ENCODE measurements around the gene LCN10.
"Not testable (repeated sequence)": the region's sequence is repeated elsewhere in the genome, so short reads cannot be mapped to it uniquely, and the experiment has no call there.

Gene LCN10

DNA sequence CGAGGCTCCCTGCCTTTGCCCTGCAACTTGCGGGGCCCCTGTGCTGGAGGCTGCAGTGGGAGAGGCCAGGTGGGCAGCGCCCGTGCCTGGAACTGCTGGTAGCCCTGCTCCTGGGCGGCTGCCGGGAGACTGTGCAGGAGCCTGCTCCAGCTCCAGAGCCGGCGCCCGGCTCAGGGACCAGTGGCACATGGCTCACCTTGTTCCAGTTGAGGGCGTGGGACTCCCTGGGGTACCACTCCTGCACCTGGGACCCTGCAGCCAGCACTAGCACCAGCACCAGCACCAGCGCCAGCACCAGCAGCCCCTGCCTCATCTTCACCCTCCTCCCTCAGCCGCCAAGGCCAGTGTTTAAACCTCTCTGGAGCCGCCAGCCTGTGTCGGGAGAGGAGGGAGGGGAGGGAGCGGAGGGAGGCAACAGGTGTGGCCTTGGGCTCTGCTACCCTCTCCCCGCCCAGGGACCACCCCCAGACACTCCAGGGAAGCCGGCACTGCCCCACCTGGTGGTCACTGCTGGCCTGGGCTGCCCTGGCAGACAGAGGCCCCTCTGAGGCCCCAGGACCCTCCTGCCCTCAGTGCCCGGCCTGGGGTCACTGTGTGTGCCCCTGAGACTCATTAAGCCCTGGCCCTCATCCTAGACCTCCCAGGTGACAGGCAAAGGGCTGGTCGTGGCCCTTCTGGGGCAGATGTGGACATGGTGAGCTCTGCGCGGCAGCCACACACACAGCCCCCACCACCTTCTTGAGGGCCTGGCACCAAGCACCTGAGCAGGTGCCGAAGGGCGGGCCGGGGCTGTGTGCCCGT, at the start of gene LCN10:
TSS of gene LCN10 (minus strand) at position 350 of the 801 bp plus-strand sequence. CDS start at position 313, 37 bp downstream.
- DNase-seq: no peak

DNA sequence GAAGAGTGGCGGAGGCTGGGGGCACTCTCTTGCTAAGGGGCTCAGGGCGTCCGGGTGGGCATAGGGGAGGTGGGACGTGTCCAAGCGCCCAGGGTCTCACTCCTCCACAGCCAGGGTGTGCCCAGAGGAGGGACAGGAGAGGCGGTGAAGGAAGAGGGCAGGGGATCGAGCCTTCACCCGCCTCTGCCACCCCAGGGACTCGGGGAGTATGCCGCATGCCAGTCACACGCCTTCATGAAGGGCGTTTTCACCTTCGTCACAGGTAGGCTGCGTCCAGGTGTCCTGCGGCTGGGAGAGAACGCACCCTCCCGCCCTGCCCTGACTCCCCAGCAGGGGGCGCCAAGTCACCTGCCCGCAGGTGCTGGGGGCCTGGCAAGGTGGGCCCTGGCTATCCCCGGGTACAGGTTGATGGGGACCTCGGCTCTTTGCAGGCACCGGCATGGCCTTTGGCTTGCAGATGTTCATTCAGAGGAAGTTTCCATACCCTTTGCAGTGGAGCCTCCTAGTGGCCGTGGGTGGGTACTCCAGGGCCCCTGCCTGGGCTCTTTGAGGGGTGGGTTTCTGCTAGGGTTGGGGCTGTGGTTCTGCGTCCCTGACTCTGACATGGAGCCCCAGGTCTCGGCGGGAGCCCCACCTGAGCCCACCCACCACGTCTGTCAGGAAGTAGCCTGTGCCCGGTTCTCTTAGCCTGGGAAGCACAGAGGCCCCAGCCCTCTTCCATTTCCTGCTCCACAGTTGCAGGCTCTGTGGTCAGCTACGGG, 49.0 kb upstream of the LCN10 start:
- peak; percentile 80 for DNase-seq

DNA sequence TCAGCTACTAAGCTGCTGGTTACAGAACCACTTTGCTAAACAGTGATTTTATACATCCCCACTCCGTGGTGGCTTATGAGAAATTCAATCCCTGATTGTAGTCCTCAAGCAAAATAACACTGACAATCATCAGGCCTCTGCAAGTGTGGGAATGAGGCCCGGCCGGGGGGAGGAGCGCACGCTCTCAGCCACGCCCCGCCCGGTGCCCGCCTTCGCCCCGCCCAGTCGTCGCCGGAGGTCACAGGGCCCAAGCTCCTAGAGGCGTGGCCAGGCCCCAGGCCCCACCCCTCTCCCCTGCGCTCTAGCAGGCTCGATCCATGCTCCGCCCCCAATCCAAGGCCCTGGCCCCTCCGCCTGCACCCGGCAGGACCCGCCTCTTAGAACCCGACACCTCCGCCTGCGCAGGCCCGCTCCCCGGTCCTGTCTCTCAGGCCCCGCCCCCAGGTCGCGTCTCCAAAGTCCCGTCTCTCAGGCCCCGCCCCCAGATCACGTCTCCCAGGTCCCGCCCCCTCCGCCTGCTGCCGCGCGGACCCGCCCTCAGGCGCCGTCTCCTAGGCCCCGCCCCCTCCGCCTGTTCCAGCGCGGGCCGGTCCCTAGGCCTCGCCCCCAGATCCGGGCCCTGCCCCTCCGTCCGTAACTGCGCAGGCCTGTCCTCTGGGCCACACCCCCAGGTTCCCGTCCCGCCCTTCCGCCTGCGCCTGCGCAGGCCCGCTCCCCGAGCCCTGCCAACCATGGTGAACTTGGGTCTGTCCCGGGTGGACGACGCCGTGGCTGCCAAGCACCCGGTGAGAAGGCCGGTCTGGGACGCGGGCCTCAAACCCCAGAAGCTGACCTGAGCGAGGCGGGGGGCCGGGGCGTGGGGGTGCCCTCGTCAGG, 48.1 kb upstream of the LCN10 start, which contains the start of gene TMEM141:
TSS of gene TMEM141 (plus strand) at position 705 of the 876 bp plus-strand sequence. CDS start at position 732, 27 bp downstream.
- DNase-seq: peak; percentile 100

DNA sequence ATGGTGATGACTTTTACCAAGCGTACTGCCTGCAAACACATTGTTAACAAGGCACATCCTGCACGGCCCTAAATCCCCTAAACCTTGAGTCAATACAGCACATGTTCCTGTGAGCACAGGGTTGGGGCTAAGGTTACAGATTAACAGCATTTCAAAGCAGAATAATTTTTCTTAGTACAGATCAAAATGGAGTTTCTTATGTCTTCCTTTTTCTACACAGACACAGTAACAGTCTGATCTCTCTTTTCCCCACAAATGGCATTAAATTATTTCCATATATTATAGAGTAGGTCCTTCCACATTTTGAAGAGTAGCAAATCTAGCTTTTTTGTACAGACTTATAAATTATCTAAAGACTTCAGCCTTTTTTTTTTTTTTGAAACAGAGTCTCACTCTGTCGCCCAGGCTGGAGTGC, 46.8 kb upstream of the LCN10 start:
- no peak for DNase-seq

DNA sequence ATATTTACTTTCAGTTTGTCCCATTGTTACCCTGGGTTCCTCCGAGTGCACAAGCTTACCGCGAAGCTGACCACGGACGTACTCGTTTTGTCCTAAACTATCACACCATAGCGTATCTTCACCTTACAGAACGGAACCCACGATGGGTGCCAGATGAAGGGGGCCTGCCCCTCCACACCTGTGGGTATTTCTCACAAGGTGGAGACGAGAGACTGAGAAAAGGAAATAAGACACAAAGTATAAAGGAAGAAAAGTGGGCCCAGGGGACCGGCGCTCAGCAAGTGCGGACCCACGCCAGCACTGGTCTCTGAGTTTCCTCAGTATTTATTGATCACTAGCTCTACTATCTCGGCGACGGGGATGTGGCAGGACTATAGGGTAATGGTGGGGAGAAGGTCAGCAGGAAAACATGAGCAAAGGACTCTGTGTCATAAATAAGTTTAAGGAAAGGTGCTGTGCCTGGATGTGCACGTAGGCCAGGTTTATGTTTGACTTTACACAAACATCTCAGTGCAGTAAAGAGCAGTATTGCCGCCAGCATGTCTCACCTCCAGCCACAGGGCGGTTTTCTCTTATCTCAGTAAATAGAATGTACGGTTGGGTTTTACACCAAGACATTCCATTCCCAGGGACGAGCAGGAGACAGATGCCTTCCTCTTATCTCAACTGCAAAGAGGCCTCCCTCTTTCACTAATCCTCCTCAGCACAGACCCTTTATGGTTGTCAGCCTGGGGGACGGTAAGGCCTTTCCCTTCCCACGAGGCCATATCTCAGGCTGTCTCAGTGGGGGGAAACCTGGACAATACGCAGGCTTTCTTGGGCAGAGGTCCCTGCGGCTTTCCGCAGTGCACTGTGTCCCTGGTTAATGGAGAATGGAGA, 46.1 kb upstream of the LCN10 start:
- not testable (repeated sequence) for DNase-seq

DNA sequence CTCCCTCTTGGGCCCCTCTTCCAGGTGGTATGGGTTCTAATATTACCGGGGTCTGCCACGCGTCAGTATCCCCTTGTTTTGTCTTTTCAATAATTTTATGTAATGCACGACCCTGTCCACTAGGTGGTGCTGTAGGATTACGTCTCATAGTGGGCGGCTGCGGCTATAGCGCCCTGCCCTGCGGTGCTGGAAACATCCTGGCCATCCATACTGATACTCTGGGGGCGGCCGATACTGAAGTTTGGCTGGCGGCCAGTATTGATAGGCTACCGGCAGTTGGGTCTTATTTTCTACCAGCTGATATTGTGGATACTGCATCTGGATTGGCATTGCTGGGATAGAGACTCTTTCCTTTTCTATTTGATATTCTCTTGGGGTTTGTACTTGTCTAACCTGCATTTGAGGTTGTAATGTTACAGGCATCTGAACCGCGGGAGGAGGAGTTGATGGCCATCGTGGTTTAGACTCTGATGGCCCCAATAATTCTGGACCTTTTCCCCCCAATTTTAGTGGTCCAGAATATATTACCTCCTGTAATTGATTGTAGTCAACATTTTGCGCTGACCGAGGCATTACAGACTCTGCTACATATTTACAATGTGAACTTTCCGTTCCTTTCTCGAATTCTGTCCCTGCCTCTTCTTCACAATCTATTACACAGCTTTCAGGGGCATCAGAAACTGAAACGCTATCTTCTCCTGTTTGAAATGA, 45.1 kb upstream of the LCN10 start:
- peak; percentile 83 for DNase-seq

DNA sequence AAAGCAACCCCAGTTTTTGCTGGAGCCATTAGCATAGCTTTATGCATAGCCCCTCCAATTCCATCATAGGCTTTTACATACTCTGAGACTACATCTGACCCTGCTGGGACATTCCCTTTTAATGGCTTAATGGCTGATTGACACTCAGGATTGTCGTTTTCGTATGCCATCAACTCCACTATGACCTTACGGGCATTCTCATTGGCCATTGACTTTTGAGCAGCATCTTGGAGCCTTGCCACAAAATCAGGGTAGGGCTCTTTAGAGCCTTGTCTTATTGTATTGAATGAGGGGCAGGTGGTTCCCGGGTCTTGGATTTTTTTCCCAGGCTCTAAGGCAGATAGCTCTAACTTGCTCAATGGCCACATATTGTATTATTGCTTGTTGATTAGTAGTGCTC, 44.2 kb upstream of the LCN10 start:
- DNase-seq: not testable (repeated sequence)

DNA sequence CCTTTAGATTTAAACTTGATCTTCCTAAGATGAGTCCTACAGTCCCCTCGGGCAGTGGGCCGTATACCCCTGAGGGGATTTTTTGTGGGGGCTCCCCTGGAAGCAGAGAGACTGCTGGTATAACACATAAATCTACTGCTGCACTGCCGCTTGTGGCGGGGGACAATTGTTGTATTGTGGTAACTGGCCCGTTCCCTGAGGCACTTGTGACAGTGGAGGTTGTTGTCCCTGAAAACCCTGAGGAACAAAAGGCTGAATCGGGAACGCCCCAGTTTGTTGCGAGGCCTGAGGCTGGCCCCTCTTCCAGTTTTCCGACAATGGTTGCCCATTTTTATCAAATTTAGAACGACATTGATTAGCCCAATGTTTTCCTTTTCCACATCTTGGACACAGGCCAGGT, 43.7 kb upstream of the LCN10 start:
- DNase-seq: no peak

DNA sequence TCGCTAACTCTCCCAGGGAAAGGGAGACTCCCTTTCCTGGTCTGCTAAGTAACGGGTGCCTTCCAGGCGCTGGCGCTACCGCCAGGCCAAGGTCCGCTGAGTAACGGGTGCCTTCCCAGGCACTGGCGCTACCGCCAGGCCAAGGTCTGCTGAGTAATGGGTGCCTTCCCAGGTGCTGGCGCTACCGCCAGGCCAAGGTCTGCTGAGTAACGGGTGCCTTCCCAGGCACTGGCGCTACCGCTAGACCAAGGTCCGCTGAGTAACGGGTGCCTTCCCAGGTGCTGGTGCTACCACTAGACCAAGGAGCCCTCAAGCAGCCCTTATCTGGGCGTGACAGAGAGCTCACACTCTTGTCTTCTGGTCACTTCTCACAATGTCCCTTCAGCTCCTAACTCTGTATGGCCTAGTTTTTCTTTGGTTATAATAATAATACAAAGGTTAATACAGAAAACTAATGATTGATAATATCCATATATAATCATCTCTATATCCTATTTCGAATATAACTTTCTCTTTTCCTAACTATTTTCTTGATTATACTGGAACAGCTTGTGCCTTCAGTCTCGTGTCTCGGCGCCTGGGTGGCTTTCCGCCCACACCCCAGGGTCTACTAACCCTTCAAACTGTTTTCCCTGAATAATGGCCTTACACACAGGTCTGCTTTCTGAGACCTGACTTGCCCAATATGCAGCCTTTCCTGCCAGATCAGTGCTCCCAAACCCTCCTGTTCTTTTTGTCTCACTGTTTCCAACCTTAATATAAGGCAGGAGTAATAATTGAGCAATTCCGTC, 43.0 kb upstream of the LCN10 start:
- DNase-seq: not testable (repeated sequence)

DNA sequence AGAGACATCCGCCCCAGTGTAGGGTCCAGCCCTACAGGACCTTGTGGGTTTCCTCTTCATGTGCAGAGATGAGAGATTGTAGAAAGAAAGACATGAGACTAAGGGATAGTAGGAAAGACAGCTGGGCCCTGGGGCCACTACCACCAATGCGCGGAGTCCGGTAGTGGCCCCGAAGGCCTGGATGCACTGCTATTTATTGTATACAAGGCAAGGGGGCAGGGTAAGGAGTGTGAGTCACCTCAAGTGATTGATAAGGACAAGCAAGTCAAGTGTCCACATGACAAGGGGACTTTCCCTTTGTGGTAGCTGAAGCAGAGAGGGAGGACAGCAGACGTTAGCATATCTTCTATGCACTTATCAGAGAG, 42.2 kb upstream of the LCN10 start:
- no peak for DNase-seq

DNA sequence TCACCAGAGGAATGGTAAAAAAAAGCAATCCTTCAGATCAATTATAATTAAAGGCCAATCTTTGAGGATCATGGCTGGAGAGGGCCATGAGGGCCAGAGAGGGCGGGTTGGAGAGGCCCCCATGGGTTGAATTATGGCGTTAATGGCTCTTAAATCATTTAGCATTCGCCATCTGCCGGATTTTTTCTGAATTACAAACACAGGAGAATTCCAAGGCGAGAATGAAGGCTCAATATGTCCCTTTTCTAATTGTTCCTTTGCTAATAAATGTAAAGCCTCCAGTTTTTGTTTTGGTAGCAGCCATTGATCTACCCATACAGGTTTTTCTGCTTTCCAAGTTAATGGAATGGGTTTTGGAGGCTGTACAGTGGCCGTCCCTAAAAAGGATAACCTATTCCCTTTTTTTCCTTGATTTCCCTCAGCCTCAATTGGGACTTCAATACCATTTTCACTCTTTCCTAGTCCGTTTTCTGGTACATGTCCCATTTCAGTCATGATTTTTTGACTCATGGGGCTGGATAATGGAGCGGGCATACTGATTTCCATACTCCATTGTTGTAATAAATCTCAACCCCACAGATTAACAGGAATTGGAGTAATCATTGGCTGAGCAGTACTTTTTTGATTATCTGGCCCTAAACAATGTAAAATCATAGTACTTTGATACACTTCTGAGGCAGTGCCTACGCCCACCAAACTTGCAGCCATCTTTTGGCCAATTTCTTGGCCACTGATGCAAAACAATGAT, 41.7 kb upstream of the LCN10 start:
- peak; percentile 44 for DNase-seq

DNA sequence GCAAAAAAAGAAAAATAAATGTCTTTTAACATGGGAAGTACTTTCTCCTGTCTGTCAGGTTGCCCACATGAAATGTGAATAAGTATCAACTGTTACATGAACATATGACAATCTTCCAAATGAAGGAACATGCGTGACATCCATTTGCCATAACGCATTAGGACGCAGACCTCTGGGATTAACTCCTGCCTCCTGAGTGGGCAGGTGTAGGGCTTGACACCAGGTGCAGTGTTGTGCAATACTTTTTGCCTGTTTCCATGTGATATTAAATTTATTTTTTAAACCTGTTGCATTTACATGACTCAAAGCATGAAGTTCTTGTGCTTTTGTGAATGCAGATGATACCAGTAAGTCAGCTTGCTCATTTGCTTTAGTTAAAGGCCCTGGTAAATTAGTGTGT, 39.7 kb upstream of the LCN10 start:
- no peak for DNase-seq

DNA sequence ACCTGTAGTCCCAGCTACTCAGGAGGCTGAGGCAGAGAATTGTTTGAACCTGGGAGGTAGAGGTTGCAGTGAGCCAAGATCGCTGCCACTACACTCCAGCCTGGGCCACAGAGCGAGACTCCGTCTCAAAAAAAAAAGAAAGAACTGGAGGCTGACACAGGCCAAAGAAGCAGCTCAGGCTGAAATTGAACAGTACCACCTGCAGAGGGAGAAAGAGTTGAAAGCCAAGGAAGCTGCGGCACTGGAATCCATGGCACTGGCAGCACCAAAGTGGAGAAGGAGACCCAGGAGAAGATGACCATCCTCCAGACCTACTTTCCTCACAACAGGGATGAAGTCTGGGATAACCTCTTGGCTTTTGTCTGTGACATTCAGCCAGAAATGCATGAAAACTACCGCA, 37.1 kb upstream of the LCN10 start:
- DNase-seq: no peak

DNA sequence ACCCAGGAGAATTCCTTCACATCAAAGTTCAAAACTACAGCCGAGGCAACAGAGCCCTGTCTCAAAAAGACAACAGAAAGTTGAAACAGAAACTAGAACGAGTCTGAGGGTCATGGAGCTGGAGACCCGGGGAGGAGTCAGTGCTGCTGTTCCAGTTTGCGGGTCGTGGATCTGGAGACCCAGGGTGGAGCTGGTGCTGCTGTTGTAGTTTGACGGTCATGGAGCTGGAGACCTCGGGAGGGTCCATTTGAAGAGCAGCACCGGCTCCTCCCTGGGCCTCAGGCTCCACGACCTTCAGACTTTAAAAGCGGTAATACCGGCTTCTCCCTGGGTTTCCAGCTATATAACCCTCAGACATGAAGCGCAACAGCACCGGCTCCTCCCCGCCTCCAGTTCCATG, 34.6 kb upstream of the LCN10 start:
- no peak for DNase-seq

DNA sequence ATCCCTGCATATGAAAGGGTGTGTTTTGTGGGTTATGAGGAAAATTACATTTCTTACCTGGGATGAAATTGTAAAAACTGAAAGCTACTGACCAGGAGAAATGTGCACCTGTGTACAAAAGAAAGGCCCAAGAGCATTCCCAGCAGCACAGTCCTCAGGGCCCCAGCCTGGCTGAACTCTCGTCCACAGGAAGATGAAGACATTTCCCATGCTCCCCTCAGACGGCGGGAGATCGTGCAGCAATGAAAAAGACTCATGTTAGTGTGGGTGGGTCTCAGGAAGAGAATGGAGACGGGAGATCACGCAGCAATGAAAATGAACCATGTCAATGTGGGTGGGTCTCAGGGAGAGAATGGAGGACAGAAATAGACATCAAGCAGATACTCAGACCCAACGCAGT, 34.2 kb upstream of the LCN10 start:
- DNase-seq: no peak

DNA sequence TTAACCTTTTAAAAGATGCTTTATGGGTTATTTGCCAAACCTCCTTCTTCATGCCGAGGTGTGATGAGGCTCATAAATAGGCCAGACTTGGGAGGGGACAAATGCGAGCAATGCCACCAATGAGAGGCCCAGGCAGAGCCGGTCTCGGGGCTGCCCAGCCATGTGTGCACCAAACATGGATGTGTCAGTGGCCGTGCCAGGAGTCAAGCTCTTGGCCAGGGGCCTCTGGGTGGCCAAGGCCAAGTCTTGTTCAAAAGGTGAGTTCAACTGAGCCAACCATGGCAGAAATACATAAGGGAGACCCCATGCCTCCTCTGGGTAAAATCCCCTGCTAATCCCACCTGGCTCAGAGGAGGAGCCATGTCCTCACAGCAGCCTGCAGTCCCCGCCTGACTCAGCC, 32.5 kb upstream of the LCN10 start:
- no peak for DNase-seq

DNA sequence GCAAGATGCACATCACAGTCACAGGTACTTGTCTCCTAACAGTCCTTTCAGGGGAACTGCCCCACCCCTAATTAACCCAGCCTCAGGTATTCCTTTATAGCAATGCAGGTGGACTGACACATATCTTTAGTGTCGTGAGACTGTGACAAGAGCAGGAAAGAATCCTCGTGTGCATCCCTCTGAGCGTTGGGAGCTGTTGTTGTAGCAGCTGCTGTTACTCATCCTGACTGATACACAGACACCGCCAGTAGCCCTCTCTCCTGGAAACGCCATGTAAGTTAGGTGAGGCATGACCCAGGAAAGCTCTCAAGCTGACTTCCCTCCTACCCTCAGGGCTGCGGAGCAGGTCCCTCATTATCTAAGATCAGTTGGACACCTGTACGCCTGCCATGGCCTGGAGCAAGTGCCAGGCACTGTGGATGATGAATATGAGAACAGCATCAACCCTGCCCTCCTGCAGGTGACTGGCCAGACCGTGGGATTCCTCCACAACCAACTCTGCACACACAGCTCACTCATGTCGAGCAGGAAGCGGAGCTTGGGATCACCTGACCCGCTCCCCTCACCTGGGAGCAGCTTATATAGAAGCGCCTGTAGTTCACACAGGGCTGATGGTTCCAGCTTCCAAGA, 31.8 kb upstream of the LCN10 start:
- no peak for DNase-seq

DNA sequence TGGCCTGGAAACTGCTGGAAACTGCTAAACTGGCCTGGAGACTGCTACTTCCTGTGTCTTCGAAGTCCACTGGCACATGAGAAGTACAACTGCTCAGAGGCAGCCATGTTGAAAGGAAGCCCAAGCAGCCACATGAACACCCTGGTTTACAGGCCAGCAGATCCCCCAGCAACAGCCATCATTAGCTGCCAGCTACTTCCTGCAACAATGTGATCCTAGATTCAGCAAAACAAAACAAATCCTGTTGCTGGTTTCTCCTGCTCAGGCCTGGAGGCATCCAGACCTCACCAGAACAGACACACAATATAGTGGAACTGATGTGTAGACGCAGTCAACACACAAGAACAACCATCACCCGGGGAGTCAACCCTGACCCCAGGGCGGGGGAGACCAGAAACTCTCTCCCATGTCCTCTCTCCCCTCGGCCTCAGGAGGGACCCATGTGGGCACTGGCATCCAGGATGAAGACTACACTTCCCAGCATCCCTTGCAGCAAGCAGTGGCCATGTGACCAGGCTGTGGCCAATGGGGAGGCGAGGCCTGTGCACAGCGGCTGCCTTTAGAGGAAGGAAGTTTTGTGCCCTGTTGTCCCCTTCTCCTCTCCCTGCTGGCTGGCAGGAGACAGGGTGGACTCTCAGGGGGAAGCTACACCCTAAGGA, 30.8 kb upstream of the LCN10 start:
- DNase-seq: no peak

DNA sequence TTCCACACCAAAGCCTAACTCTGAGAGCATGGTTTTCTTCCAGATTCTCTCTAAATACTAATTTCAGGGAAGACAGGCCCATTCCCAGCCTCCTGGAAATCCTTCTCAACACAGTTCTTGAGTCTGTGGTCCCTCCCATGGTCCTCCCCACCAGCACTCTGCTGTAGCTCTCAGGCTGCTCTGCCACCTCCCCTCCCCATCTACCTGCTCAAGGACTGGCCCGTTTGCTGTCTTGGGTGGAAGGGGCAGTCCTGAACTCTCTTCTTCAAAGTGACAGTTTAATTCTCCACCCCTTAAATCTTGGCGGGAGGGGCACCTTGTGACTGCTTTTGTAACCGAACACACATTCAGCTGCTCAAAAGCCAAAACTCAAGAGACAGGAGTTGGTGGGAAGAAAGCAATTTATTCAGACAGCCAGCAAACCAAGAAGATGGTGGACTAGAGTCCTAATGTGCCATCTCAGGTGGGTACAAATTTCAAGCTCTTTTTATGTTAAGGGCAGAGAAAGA, 29.2 kb upstream of the LCN10 start:
- no peak for DNase-seq

All from NCI-H774 (cell line).